SK-N-SH (cell line): ENCODE results near the gene POLR3C.

Experiments
- CTCF ChIP-seq: fragments of 200-600 bp; sonication (generic); IDR thresholded peaks from 2 replicates; pipeline ENCODE4 v1.6.1; 2017; ENCODE audit warnings: antibody characterized with exemption, mild to moderate bottlenecking, moderate library complexity
- EP300 ChIP-seq, 2 experiments: IDR thresholded peaks; 2 replicates each; pipeline versions ENCODE4 v1.4.0 to v1.6.1; 2012; ENCODE audit warnings: borderline replicate concordance in 1 of 2, low read depth in 1 of 2, low read length in 1 of 2
- EZH2phosphoT487 ChIP-seq: fragments of 200-600 bp; sonication (generic); IDR thresholded peaks from 2 replicates; pipeline ENCODE4 v1.6.1; 2017; ENCODE audit warnings: low read depth, mixed run types, mild to moderate bottlenecking, antibody characterized with exemption, moderate library complexity, borderline replicate concordance
- FOSL2 ChIP-seq: IDR thresholded peaks from 2 replicates; pipeline ENCODE4 v1.4.0; 2012; ENCODE audit warnings: low read depth, mild to moderate bottlenecking, moderate library complexity, borderline replicate concordance
- GABPA ChIP-seq: IDR thresholded peaks from 2 replicates; pipeline ENCODE4 v1.4.0; 2012; ENCODE audit warnings: low read depth, mild to moderate bottlenecking
- NFIC ChIP-seq: IDR thresholded peaks from 2 replicates; pipeline ENCODE4 v1.4.0; 2012; ENCODE audit warnings: borderline replicate concordance
- RAD21 ChIP-seq: IDR thresholded peaks from 2 replicates; pipeline ENCODE4 v1.6.1; 2012; ENCODE audit warnings: mild to moderate bottlenecking, low read length
- RFX5 ChIP-seq: IDR thresholded peaks from 2 replicates; pipeline ENCODE4 v1.6.1; 2012; ENCODE audit warnings: mild to moderate bottlenecking, improper control_type of control experiment, low read length
- RXRA ChIP-seq: IDR thresholded peaks from 2 replicates; pipeline ENCODE4 v1.4.0; 2012; ENCODE audit warnings: low read depth, mild to moderate bottlenecking, borderline replicate concordance
- SMC3 ChIP-seq: IDR thresholded peaks from 2 replicates; pipeline ENCODE4 v1.6.1; 2012; ENCODE audit warnings: low read depth, low read length, improper control_type of control experiment
- USF1 ChIP-seq: IDR thresholded peaks from 2 replicates; pipeline ENCODE4 v1.4.0; 2012; ENCODE audit warnings: low read depth, borderline replicate concordance

GRCh38 chr1:145843031-145843430, 19.0 kb downstream of the POLR3C start:
- TF ChIP-seq RXRA, result no peak
- no peak for TF ChIP-seq RAD21
- TF ChIP-seq CTCF, result no peak
- TF ChIP-seq FOSL2, result no peak
- no peak for TF ChIP-seq SMC3
- TF ChIP-seq USF1, result no peak
- TF ChIP-seq EZH2phosphoT487, result no peak
- no peak for TF ChIP-seq NFIC
- TF ChIP-seq GABPA, result no peak
- no peak for TF ChIP-seq RFX5
- no peak for TF ChIP-seq EP300 (IDR thresholded peaks at IDR 0.05; ENCODE audit: borderline replicate concordance in 1 of 2, low read depth in 1 of 2, low read length in 1 of 2)
